HepG2 (cell line): ENCODE results near the gene ZNF248. TPM values are rescaled to one million over a fixed set of nuclear protein-coding genes. Genes with fewer than 3 reads are reported as not detected.

Source experiments
- BRF2 ChIP-seq: sonication (generic); formaldehyde crosslinking; IDR thresholded peaks from 2 replicates; pipeline ENCODE4 v1.8.1; 2022; ENCODE audit warnings: mild to moderate bottlenecking, missing genetic modification reagents
- CEBPB ChIP-seq: IDR thresholded peaks from 2 replicates; pipeline ENCODE4 v1.6.1; 2011; ENCODE audit warnings: low read depth, low read length, improper control_type of control experiment, borderline replicate concordance
- DZIP1 ChIP-seq: sonication (generic); formaldehyde crosslinking; IDR thresholded peaks from 2 replicates; pipeline ENCODE4 v1.5.0; 2020; ENCODE audit warnings: mild to moderate bottlenecking, missing genetic modification reagents
- EZH2 ChIP-seq: conservative IDR thresholded peaks from 2 replicates; pipeline ENCODE4 v1.6.1; 2012; ENCODE audit warnings: mild to moderate bottlenecking, low read depth, low read length, moderate library complexity
- NAIF1 ChIP-seq: sonication (generic); formaldehyde crosslinking; IDR thresholded peaks from 2 replicates; pipeline ENCODE4 v1.5.0; 2020; ENCODE audit warnings: mild to moderate bottlenecking, missing genetic modification reagents, borderline replicate concordance
- NKX3-1 ChIP-seq: sonication (generic); formaldehyde crosslinking; IDR thresholded peaks from 2 replicates; pipeline ENCODE4 v1.5.0; 2020; ENCODE audit warnings: missing genetic modification reagents
- PHF5A ChIP-seq: IDR thresholded peaks from one replicate; pipeline ENCODE4 v1.6.1; 2018; ENCODE audit warnings: low read depth, missing genetic modification reagents; ENCODE audit not compliant: unreplicated experiment
- RBFOX2 ChIP-seq: fragments of 200-400 bp; formaldehyde crosslinking; IDR thresholded peaks from 2 replicates; pipeline ENCODE4 v1.6.1; 2017; ENCODE audit warnings: low read depth, mild to moderate bottlenecking, low read length
- RBM22 ChIP-seq: fragments of 200-400 bp; formaldehyde crosslinking; optimal IDR thresholded peaks from 2 replicates; pipeline ENCODE3; 2017; ENCODE audit warnings: mild to moderate bottlenecking, low read length, moderate library complexity
- SATB2 ChIP-seq: sonication (generic); formaldehyde crosslinking; IDR thresholded peaks from 2 replicates; pipeline ENCODE4 v1.5.0; 2020; ENCODE audit warnings: missing genetic modification reagents
- SRSF1 ChIP-seq: fragments of 200-400 bp; formaldehyde crosslinking; optimal IDR thresholded peaks from 2 replicates; pipeline ENCODE3; 2017; ENCODE audit warnings: mild to moderate bottlenecking, low read depth, low read length, moderate library complexity
- ZBTB20 ChIP-seq: sonication (generic); formaldehyde crosslinking; IDR thresholded peaks from 2 replicates; pipeline ENCODE4 v1.8.1; 2023; ENCODE audit warnings: missing genetic modification reagents, low read depth, mild to moderate bottlenecking, borderline replicate concordance
- ZMAT3 ChIP-seq: sonication (generic); formaldehyde crosslinking; conservative IDR thresholded peaks from 2 replicates; pipeline ENCODE4 v1.7.0; 2021; ENCODE audit warnings: missing genetic modification reagents
- ZNF232 ChIP-seq: sonication (generic); formaldehyde crosslinking; IDR thresholded peaks from 2 replicates; pipeline ENCODE4 v1.4.0; 2020; ENCODE audit warnings: missing genetic modification reagents, borderline replicate concordance
- polyA plus RNA-seq, 8 experiments: library from polyadenylated mRNA; depleted of rRNA in 3 of 8; stranded (reverse) in 7 of 8; unstranded in 1 of 8; fragments of >200 nt; fragmentation: Illumina TruSeq in 4 of 8; extraction: Trizol in 4 of 8; gene quantifications; 2 replicates each; pipeline versions ENCODE4 v1.2.1 to v1.2.3, GENCODE V29; 2011 to 2016; ENCODE audit warnings: low read depth in 4 of 8, missing spikeins in 1 of 8, mixed read lengths in 1 of 8; ENCODE audit not compliant: insufficient read depth in 1 of 8
- total RNA-seq, 5 experiments: library from RNA; depleted of rRNA; stranded (reverse); fragments of >200 nt; fragmentation: Illumina TruSeq; extraction: Trizol; gene quantifications; 2 replicates each; pipeline ENCODE4 v1.2.3, GENCODE V29; 2016; ENCODE audit warnings: low read depth in 1 of 5
- TF ChIP-seq, protein P1 (sequence below): sonication (generic); formaldehyde crosslinking; IDR thresholded peaks from 2 replicates; pipeline ENCODE4 v1.5.1; 2020; ENCODE audit warnings: missing genetic modification reagents, mild to moderate bottlenecking, borderline replicate concordance
- TF ChIP-seq, protein P2 (sequence below): sonication (generic); formaldehyde crosslinking; IDR thresholded peaks from 2 replicates; pipeline ENCODE4 v1.4.0; 2020; ENCODE audit warnings: missing genetic modification reagents
- TF ChIP-seq, protein P3 (sequence below): sonication (generic); formaldehyde crosslinking; IDR thresholded peaks from 2 replicates; pipeline ENCODE4 v1.4.0; 2020; ENCODE audit warnings: mild to moderate bottlenecking, missing genetic modification reagents

The ZNF248 gene
- total and polyA plus RNA-seq, 2 of the 13 experiments (the other 11 are each of a cell fraction or from before 2014, with no cell fraction given), result 12.8 to 13.3 TPM

- TF ChIP-seq, protein P1, sequence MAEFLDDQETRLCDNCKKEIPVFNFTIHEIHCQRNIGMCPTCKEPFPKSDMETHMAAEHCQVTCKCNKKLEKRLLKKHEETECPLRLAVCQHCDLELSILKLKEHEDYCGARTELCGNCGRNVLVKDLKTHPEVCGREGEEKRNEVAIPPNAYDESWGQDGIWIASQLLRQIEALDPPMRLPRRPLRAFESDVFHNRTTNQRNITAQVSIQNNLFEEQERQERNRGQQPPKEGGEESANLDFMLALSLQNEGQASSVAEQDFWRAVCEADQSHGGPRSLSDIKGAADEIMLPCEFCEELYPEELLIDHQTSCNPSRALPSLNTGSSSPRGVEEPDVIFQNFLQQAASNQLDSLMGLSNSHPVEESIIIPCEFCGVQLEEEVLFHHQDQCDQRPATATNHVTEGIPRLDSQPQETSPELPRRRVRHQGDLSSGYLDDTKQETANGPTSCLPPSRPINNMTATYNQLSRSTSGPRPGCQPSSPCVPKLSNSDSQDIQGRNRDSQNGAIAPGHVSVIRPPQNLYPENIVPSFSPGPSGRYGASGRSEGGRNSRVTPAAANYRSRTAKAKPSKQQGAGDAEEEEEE (CRISPR knock-in tag), result 0 out of 2 replicates have a peak, but pooled peaks have one; percentile 13
- TF ChIP-seq RBM22 (no peak), RBFOX2 (peak; percentile 100), NAIF1 (no peak; the same call in 1 of the 2 replicates), BRF2 (no peak; the same call in 1 of the 2 replicates), ZBTB20 (CRISPR knock-in tag) (no peak), DZIP1 (CRISPR knock-in tag) (no peak), ZNF232 (CRISPR knock-in tag) (peak; percentile 84; the same call in 1 of the 2 replicates), SATB2 (CRISPR knock-in tag) (peak; percentile 80; the same call in 1 of the 2 replicates), SRSF1 (peak; percentile 83), PHF5A (CRISPR knock-in tag) (peak; percentile 99), EZH2 (no peak), NKX3-1 (CRISPR knock-in tag) (peak; percentile 89), ZMAT3 (CRISPR knock-in tag) (peak; percentile 91), CEBPB (no peak)
- TF ChIP-seq, protein P2, sequence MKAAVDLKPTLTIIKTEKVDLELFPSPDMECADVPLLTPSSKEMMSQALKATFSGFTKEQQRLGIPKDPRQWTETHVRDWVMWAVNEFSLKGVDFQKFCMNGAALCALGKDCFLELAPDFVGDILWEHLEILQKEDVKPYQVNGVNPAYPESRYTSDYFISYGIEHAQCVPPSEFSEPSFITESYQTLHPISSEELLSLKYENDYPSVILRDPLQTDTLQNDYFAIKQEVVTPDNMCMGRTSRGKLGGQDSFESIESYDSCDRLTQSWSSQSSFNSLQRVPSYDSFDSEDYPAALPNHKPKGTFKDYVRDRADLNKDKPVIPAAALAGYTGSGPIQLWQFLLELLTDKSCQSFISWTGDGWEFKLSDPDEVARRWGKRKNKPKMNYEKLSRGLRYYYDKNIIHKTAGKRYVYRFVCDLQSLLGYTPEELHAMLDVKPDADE (CRISPR knock-in tag), result peak; percentile 86; the same call in 1 of the 2 replicates
- TF ChIP-seq, protein P3, sequence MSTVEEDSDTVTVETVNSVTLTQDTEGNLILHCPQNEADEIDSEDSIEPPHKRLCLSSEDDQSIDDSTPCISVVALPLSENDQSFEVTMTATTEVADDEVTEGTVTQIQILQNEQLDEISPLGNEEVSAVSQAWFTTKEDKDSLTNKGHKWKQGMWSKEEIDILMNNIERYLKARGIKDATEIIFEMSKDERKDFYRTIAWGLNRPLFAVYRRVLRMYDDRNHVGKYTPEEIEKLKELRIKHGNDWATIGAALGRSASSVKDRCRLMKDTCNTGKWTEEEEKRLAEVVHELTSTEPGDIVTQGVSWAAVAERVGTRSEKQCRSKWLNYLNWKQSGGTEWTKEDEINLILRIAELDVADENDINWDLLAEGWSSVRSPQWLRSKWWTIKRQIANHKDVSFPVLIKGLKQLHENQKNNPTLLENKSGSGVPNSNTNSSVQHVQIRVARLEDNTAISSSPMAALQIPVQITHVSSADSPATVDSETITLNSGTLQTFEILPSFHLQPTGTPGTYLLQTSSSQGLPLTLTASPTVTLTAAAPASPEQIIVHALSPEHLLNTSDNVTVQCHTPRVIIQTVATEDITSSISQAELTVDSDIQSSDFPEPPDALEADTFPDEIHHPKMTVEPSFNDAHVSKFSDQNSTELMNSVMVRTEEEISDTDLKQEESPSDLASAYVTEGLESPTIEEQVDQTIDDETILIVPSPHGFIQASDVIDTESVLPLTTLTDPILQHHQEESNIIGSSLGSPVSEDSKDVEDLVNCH, result no peak
Measured at GRCh38 chr10:37857287-37858211, at the start of gene ZNF248 (continued).
